WI38 (cell line): ENCODE measurements around the gene STK33.

Experiments used
- H3K4me3 ChIP-seq: 2 replicates; pipeline ENCODE4 v1.5.1; 2011; ENCODE audit warnings: low read depth, mild to moderate bottlenecking, control low read depth, low read length
- CTCF ChIP-seq: IDR thresholded peaks from 2 replicates; pipeline ENCODE4 v1.5.1; 2012; ENCODE audit warnings: low read depth, mild to moderate bottlenecking, control low read depth, low read length

STK33 gene

DNA sequence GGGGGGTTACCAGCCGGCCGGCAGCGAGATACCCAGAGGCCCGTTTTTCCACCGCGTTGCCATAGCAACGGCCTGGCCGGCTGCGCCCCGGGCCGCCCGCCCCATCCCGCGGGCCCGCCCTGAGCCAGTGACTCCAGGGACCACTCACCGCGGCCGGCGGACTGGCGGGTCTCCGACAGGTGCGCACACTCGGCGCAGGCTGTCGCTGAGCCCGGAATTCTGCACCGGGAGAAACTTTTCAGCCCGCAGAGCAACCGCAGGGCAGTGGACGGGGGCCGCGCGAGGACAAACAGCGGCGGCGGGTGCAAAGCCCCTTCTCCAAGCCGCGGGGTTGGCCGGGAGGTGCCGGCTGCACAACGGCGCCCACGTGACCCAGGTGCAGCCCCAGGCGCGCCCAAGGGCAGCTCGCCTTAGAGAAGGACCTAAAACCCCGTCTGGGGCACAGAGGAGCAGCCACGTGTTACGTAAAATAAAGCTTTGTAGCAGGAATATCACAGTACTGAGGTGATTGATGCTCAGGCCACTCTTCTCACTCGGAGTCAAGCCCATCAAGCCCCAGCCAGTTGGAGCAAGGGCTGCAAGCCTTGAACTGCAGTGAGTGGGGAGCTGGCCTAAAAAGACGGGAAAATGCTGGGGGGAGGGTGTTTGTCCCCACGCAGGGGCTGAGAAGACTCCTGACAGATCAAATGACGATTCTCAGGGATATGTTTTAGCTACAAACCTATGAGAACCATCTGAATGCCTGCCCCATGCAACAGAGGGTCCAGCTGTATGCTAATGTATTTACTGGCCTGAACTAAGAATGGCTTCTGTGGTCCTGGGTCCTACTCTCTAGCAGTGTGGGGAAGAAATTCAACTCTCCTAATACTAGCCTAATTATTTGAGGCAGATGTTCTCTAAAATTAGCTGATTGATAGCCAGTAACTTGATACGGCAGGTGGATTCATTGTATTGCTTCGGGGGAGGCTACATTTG lies at the start of gene STK33:
Gene STK33, minus strand, starts transcription at position 294 of the 975 bp plus-strand sequence. CDS start 119,323 bp downstream, outside the sequence.
- H3K4me3 ChIP-seq: peak within 1 kb of the TSS; percentile 33
- TF ChIP-seq CTCF: no peak

DNA sequence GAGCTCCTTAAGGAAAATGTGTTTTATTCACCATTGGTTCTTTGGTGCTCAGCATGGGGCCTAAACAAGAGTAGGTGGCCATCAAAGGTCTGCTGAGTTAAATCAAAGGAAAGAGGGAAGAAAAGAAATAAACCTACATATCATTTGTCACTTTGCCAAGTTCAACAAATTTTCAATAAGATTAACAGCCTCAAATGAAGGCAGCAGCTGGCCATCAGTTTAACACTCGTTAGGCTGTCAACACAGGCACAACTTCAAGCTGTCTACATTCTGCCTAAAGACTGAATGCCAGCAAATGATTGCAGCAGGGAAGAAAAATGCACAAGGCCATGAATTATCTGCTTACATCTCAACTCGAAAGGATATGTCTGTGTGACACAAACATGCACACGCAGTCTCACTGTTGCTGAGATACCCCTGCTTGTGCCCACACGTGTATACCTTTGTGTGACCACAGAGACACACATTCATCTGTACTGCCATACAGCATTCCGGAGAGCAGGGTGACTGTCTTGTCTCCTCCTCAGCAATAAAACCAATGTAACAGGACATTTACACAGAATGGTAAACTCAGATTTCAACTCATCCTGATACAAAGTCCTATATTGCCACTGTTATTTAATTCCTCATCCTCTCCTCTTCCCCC lies 48.3 kb upstream of the STK33 start:
- TF ChIP-seq CTCF: no peak
- H3K4me3 ChIP-seq: no peak overlapping the region

GRCh38 chr11:8641332-8641731 lies 47.3 kb upstream of the STK33 start:
- H3K4me3 ChIP-seq: no peak overlapping the region
- TF ChIP-seq CTCF: no peak

- no peak overlapping the region for H3K4me3 ChIP-seq
- TF ChIP-seq CTCF: no peak
Observed at GRCh38 chr11:8640267-8640906, 46.4 kb upstream of the STK33 start.

- no peak overlapping the region for H3K4me3 ChIP-seq
- no peak for TF ChIP-seq CTCF
Observed at GRCh38 chr11:8639655-8640054, 45.6 kb upstream of the STK33 start.

GRCh38 chr11:8638300-8638699 lies 44.3 kb upstream of the STK33 start:
- H3K4me3 ChIP-seq: no peak overlapping the region
- TF ChIP-seq CTCF: no peak

- H3K4me3 ChIP-seq: no peak overlapping the region
- no peak for TF ChIP-seq CTCF
Observed at GRCh38 chr11:8636127-8636526, 42.1 kb upstream of the STK33 start.
